Measurements from ENCODE around the gene SERPINA6. TPM values are rescaled to one million over a fixed set of nuclear protein-coding genes. Genes with fewer than 3 reads are reported as not detected.

The SERPINA6 gene
- total RNA-seq, 2 donors from 2014 or later = 3.4 to 5.7 TPM

- Histone ChIP-seq H3K4me1 (no peaks in the 10 kb centered on the region), H3K9ac (ENCODE audit: low read depth in 2 of 2, low read length in 2 of 2) (no peak overlapping the region), H3K36me3 (no peaks in the 10 kb centered on the region), H3K9me3 (no peaks in the 10 kb centered on the region), H3K27ac (no peak overlapping the region), H3K27me3 (no peaks in the 10 kb centered on the region), H3K4me3 (no peak overlapping the region)
- no peak for TF ChIP-seq CTCF (IDR thresholded peaks at IDR 0.05)
- intact Hi-C loops (cut with DNase I) = no loop called here
- DNase-seq = peak; percentile 27
These were observed 10.5 kb downstream of the SERPINA6 start for GRCh38 chr14:94312481-94313246.

DNA sequence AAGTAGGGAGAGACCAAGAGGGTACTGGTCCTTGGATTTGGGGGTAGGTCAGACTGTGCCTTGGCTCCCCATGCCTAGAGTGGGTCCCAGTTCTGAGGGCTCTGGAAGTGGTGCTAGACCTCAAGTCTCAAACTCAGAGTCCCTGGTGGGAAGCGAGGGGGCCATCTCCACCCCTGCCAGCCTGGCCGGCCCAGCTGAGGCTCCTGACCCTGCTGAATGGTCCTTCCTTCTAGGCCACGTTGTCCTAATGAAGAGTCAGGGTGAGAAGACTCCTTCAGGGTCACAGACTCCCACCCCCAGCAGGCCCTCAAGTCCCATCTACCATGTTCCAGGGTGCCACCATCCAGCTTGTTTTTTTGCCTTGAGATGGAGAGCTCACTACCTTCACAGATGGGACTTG is 12.9 kb downstream of the SERPINA6 start:
- intact Hi-C loops (cut with DNase I) = no loop called here
- H3K9ac ChIP-seq (ENCODE audit: low read depth in 2 of 2, low read length in 2 of 2) = no peak overlapping the region
- H3K27ac ChIP-seq = no peak overlapping the region
- H3K9me3 ChIP-seq = no peaks in the 10 kb centered on the region
- no peak overlapping the region for H3K4me3 ChIP-seq
- H3K27me3 ChIP-seq = no peaks in the 10 kb centered on the region
- no peaks in the 10 kb centered on the region for H3K36me3 ChIP-seq
- DNase-seq = peak; percentile 9
- H3K4me1 ChIP-seq = no peaks in the 10 kb centered on the region
- TF ChIP-seq CTCF (IDR thresholded peaks at IDR 0.05) = no peak

- Histone ChIP-seq H3K27me3 (no peaks in the 10 kb centered on the region), H3K4me1 (no peaks in the 10 kb centered on the region), H3K4me3 (no peak overlapping the region), H3K27ac (no peak overlapping the region), H3K9me3 (no peaks in the 10 kb centered on the region), H3K9ac (ENCODE audit: low read depth in 2 of 2, low read length in 2 of 2) (no peak overlapping the region), H3K36me3 (no peaks in the 10 kb centered on the region)
- no peak for TF ChIP-seq CTCF (IDR thresholded peaks at IDR 0.05)
- intact Hi-C loops (cut with DNase I) = no loop called here
- DNase-seq = peak; percentile 13
These were observed 13.4 kb downstream of the SERPINA6 start for GRCh38 chr14:94309721-94310120.

DNA sequence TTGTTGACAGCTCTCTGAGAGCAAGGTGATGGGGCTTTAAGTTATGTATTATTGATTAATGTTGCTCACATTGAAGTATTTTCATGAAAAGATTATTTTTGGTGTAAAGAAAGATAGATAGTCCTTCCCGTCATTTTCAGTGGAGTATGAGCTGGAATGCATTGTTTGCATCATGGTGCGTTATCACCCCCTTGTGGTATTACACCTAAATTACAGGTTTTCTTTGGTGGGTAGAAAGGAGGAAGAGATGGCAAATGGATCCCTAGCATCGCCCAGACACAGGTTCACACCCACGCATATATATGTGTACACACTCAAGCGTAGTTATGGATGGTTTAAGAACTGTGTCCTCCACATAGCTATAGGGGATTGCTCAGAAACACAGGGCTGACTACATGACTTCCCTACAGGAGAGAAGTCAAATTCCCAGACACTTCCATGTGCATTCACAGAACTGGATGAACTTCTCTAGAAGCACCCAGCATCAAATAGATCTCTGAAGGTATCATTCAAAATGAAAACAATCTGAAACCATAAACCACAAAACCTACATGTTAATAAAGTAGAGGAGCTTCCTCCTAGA is 15.6 kb downstream of the SERPINA6 start:
- H3K4me3 ChIP-seq = no peak overlapping the region
- no peaks in the 10 kb centered on the region for H3K36me3 ChIP-seq
- H3K27me3 ChIP-seq = no peaks in the 10 kb centered on the region
- H3K4me1 ChIP-seq = no peaks in the 10 kb centered on the region
- TF ChIP-seq CTCF (IDR thresholded peaks at IDR 0.05) = no peak
- H3K9ac ChIP-seq (ENCODE audit: low read depth in 2 of 2, low read length in 2 of 2) = no peak overlapping the region
- peak; percentile 23 for DNase-seq
- H3K9me3 ChIP-seq = no peaks in the 10 kb centered on the region
- no peak overlapping the region for H3K27ac ChIP-seq
- intact Hi-C loops (cut with DNase I) = no loop called here

DNA sequence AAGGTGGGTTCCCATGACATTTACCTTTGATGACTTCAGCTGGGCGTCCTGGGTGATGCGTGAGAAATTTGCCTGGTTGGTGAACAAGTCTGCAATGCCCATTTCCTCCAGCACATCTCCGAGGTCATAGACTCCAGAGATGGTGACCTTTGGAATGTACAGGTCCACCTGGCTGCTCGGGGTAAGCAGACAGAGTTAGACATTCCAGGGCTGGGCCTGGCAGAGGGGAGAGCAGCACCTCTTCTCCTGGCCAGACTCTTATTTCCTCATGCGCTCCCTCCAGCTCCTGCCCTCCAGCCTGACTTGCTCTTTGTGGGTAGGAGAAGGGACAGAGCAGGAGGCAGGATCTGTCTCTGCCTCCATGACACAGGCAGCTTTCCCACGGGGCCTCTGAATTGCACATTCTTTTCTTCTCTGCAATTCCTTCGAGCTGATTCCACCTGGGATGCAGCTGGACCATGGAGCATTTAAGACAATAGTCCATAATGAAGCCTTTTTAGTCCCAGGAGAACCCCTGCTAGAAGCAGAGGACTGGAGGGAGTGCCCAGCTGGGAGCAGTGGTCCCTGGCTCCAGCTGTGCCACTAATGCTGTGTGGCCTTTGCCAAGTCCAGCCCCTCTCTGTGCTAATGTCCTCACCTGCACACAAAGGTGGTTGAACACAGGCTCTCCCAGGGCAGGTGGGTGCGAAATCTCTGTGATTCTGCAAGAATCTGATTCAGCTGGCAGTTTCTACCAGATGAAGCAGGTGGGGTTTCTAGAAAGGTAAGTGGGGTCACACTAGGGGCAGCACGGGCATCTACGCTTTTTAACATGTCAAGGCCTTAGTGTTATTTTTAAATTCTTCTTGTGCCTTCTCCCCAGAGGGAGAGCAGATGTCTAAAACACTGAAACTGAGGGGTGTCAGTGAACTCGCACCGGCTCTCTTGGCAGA is 16.8 kb downstream of the SERPINA6 start:
- peak; percentile 3 for DNase-seq
- Histone ChIP-seq H3K9me3 (no peaks in the 10 kb centered on the region), H3K27ac (no peak overlapping the region), H3K4me1 (no peaks in the 10 kb centered on the region), H3K27me3 (no peaks in the 10 kb centered on the region), H3K36me3 (no peaks in the 10 kb centered on the region), H3K4me3 (no peak overlapping the region), H3K9ac (ENCODE audit: low read depth in 2 of 2, low read length in 2 of 2) (no peak overlapping the region)
- no peak for TF ChIP-seq CTCF (IDR thresholded peaks at IDR 0.05)
- intact Hi-C loops (cut with DNase I) = no loop called here
